ENCODE data around the gene ZNF592. TPM values are rescaled to one million over a fixed set of nuclear protein-coding genes. Genes with fewer than 3 reads are reported as not detected.

The ZNF592 gene
- total RNA-seq, 3 donors from 2014 or later, result 29.4 to 35.3 (median 33.4) TPM

DNA sequence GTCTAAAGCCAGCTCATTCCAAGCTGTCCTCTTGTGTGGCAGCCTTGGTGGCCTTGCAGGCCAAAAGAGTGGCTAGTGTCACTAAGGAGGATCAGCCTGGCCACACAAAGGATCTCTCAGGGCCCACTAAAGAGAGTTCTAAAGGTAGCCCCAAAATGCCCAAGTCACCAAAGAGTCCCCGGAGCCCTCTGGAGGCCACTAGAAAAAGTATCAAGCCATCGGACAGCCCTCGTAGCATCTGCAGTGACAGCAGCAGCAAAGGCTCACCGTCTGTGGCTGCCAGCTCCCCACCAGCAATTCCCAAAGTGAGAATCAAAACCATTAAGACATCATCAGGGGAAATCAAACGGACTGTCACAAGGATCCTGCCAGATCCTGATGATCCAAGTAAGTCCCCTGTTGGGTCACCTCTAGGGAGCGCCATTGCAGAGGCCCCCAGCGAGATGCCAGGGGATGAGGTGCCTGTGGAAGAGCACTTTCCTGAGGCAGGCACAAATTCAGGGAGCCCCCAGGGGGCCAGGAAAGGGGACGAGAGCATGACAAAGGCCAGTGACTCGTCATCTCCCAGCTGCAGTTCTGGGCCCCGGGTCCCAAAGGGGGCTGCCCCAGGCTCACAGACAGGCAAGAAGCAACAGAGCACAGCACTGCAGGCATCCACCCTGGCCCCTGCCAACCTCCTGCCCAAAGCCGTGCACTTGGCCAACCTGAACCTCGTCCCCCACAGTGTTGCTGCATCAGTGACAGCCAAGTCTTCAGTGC is 35.3 kb downstream of the ZNF592 start:
- no peaks in the 10 kb centered on the region for H3K9me3 ChIP-seq
- TF ChIP-seq, protein P1, sequence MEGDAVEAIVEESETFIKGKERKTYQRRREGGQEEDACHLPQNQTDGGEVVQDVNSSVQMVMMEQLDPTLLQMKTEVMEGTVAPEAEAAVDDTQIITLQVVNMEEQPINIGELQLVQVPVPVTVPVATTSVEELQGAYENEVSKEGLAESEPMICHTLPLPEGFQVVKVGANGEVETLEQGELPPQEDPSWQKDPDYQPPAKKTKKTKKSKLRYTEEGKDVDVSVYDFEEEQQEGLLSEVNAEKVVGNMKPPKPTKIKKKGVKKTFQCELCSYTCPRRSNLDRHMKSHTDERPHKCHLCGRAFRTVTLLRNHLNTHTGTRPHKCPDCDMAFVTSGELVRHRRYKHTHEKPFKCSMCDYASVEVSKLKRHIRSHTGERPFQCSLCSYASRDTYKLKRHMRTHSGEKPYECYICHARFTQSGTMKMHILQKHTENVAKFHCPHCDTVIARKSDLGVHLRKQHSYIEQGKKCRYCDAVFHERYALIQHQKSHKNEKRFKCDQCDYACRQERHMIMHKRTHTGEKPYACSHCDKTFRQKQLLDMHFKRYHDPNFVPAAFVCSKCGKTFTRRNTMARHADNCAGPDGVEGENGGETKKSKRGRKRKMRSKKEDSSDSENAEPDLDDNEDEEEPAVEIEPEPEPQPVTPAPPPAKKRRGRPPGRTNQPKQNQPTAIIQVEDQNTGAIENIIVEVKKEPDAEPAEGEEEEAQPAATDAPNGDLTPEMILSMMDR (IDR thresholded peaks at IDR 0.05), result no peak
- no peaks in the 10 kb centered on the region for H3K4me1 ChIP-seq (ENCODE audit: low read depth)
- intact Hi-C loops (cut with DNase I, micrococcal nuclease), result no loop called here
- DNase-seq (no peak), ATAC-seq (peak; percentile 14)
- H3K4me3 ChIP-seq, result no peak overlapping the region
- peaks cover 9% of the 10 kb centered on the region for H3K36me3 ChIP-seq (ENCODE audit: low read depth)

DNA sequence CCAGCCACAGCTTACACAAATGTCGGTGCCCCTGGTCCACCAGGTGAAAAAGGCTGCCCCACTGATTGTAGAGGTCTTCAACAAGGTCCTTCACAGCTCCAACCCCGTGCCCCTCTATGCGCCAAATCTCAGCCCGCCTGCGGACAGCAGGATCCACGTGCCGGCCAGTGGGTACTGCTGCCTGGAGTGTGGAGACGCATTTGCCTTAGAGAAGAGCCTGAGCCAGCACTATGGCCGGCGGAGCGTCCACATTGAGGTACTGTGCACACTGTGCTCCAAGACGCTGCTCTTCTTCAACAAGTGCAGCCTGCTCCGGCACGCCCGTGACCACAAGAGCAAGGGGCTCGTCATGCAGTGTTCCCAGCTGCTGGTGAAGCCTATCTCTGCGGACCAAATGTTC is 35.9 kb downstream of the ZNF592 start:
- TF ChIP-seq, protein P1 (IDR thresholded peaks at IDR 0.05), result no peak
- H3K36me3 ChIP-seq (ENCODE audit: low read depth), result peaks cover 9% of the 10 kb centered on the region
- no peak overlapping the region for H3K4me3 ChIP-seq
- intact Hi-C loops (cut with DNase I, micrococcal nuclease), result no loop called here
- ATAC-seq (no peak), DNase-seq (no peak)
- no peaks in the 10 kb centered on the region for H3K9me3 ChIP-seq
- H3K4me1 ChIP-seq (ENCODE audit: low read depth), result no peaks in the 10 kb centered on the region

DNA sequence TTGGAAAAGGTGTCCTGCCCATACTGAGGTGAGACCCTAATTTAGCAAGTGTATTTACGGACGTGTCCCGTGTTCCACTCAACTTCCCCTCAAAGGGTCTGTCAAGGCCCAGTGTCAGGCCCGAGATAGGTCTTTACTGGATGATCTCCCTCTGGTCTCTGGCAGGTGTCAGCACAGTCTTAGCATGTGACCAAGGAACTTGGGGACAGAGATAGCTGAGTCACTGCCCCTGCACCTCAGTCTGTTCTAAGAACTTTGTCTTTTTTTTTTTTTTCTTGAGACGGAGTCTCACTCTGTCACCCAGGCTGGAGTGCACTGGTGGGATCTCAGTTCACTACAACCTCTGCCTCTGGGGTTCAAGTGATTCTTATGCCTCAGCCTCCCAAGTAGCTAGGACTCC is 36.7 kb downstream of the ZNF592 start:
- TF ChIP-seq, protein P1 (IDR thresholded peaks at IDR 0.05), result no peak
- no peaks in the 10 kb centered on the region for H3K9me3 ChIP-seq
- no peaks in the 10 kb centered on the region for H3K4me1 ChIP-seq (ENCODE audit: low read depth)
- intact Hi-C loops (cut with DNase I, micrococcal nuclease), result no loop called here
- ATAC-seq (no peak), DNase-seq (no peak)
- H3K4me3 ChIP-seq, result no peak overlapping the region
- H3K36me3 ChIP-seq (ENCODE audit: low read depth), result peaks cover 9% of the 10 kb centered on the region

DNA sequence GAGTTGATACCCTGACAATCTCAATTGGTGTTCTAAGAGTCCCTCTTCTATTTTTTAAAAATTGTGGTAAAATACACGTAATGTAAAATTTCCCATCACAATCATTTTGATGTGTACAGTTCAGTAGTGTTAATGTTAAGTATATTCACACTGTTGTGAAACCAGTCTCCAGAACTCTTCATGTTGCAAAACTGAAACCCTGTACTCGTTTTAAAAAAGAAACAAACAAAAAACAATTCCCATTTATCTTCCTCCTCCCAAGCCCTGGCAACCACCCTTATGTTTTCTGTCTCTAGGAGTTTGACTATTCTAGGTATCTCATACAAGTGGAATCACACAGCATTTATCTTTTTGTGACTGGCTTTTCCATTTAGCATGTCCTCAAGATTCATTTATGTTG is 40.1 kb downstream of the ZNF592 start:
- Histone ChIP-seq H3K9me3 (no peaks in the 10 kb centered on the region), H3K4me3 (no peak overlapping the region), H3K4me1 (ENCODE audit: low read depth) (no peaks in the 10 kb centered on the region), H3K36me3 (ENCODE audit: low read depth) (peaks cover 9% of the 10 kb centered on the region)
- intact Hi-C loops (cut with DNase I, micrococcal nuclease), result no loop called here
- DNase-seq (no peak), ATAC-seq (no peak)
- TF ChIP-seq, protein P1 (IDR thresholded peaks at IDR 0.05), result no peak

DNA sequence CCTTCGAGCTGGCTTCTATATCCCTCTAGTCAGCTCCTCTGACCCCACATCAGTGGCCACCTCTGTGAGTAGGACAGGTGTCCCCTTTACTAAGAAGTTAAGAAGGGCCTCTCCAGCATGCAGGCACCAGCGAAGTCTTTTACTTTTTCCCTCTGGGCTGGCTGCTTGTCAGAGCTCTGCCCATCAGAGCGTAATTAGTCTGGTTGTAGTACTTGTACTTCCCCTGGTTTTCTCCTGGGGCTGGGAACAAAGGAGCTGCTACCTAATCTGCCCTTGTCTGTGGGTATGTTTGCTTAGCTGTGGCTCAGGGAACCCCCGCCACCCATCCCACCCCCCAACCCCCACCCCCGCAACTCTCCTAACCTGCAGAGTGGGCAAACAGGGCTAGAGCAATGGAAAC is 41.4 kb downstream of the ZNF592 start:
- Histone ChIP-seq H3K4me1 (ENCODE audit: low read depth) (no peaks in the 10 kb centered on the region), H3K36me3 (ENCODE audit: low read depth) (no peaks in the 10 kb centered on the region), H3K9me3 (no peaks in the 10 kb centered on the region), H3K4me3 (no peak overlapping the region)
- ATAC-seq (no peak), DNase-seq (no peak)
- TF ChIP-seq, protein P1 (IDR thresholded peaks at IDR 0.05), result no peak
- intact Hi-C loops (cut with DNase I, micrococcal nuclease), result no loop called here

Data from mucosa of descending colon (tissue), 3 donors.